RWPE1 (cell line): Measurements from ENCODE around the gene EIF1B.

Source experiments
- CTCF ChIA-PET: fragments of 350-600 bp; sonication (Branson Sonifier 250); formaldehyde crosslinking; extraction: SDS; loops from one replicate; lab custom pipeline; 2021; lab: Yijun Ruan, JAX
- POLR2A ChIA-PET: fragments of 400-600 bp; formaldehyde crosslinking; extraction: SDS; loops from one replicate; lab custom pipeline; 2020; ENCODE audit warnings: antibody characterized with exemption; ENCODE audit not compliant: low non-redundant PET; lab: Yijun Ruan, JAX
- DNase-seq: peaks from one replicate; pipeline ENCODE4 v3.0.0; 2012; ENCODE audit warnings: low spot score
- H3K27ac ChIP-seq: fragments of 450-650 bp; 2 replicates; pipeline ENCODE4 v1.5.1; 2017
- CTCF ChIP-seq: fragments of 450-650 bp; conservative IDR thresholded peaks from 2 replicates; pipeline ENCODE4 v1.5.1; 2017; ENCODE audit warnings: low read depth, mild to moderate bottlenecking

EIF1B gene

GRCh38 chr3:40294434-40294833, 15.1 kb upstream of the EIF1B start:
- no peak for TF ChIP-seq CTCF
- no peak overlapping the region for H3K27ac ChIP-seq
- ChIA-PET POLR2A (no interaction called here), CTCF (interaction anchor here (1.2 kb wide), 1 partner anchor 14 kb away, joined by 3 read pairs; no protein-coding TSS in a partner anchor)
- DNase-seq, result no peak

- DNase-seq, result no peak
- POLR2A ChIA-PET, result no interaction called here
- no peak overlapping the region for H3K27ac ChIP-seq
- TF ChIP-seq CTCF, result no peak
- CTCF ChIA-PET, result interaction anchor here (0.9 kb wide), 1 partner anchor 107 kb away, joined by 3 read pairs; no protein-coding TSS in a partner anchor
Observed at GRCh38 chr3:40298075-40298474, 11.4 kb upstream of the EIF1B start.

GRCh38 chr3:40299130-40299720, 10.3 kb upstream of the EIF1B start:
- DNase-seq, result no peak
- TF ChIP-seq CTCF, result no peak
- CTCF ChIA-PET, result no interaction called here
- POLR2A ChIA-PET, result no interaction called here
- H3K27ac ChIP-seq, result no peak overlapping the region

GRCh38 chr3:40299721-40300335, 9.7 kb upstream of the EIF1B start:
- CTCF ChIA-PET, result no interaction called here
- POLR2A ChIA-PET, result no interaction called here
- no peak overlapping the region for H3K27ac ChIP-seq
- TF ChIP-seq CTCF, result no peak
- no peak for DNase-seq

- ChIA-PET POLR2A (no interaction called here), CTCF (no interaction called here)
- no peak overlapping the region for H3K27ac ChIP-seq
- TF ChIP-seq CTCF, result no peak
- no peak for DNase-seq
Observed at GRCh38 chr3:40302784-40303183, 6.7 kb upstream of the EIF1B start.

- TF ChIP-seq CTCF, result no peak
- H3K27ac ChIP-seq, result no peak overlapping the region
- POLR2A ChIA-PET, result no interaction called here
- CTCF ChIA-PET, result no interaction called here
- no peak for DNase-seq
Observed at GRCh38 chr3:40304352-40304751, 5.2 kb upstream of the EIF1B start.
